HCEC 1CT (cell line): ENCODE results near the gene TMEM18.

ENCODE experiments used
- DNase-seq: peaks from one replicate; pipeline ENCODE4 v3.0.0-alpha.2; 2017

The TMEM18 gene

GRCh38 chr2:671787-672605 lies 5.2 kb downstream of the TMEM18 start:
- DNase-seq = no peak

- no peak for DNase-seq
Measured at GRCh38 chr2:671072-671471, 6.1 kb downstream of the TMEM18 start.

GRCh38 chr2:670637-671036 lies 6.6 kb downstream of the TMEM18 start:
- no peak for DNase-seq

DNA sequence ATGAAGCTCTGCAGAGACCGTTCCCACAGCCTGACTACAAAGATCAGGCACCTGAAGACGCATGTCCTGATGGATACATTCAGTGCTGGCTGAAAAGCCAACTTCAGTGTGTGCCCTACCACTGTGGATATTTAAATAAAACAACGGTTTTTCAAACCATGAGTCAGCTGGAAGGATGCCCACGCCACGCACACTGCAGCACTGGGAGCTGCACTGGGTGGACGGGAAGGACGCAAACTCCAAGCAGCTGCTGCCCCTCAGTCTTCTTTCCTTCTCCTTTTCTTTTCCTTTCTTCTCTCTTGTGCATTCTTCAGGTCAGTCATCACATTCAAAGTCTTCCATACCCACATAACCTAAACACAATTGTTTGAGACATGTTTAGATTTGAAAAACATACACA lies 7.9 kb downstream of the TMEM18 start:
- DNase-seq = peak; percentile 34

DNA sequence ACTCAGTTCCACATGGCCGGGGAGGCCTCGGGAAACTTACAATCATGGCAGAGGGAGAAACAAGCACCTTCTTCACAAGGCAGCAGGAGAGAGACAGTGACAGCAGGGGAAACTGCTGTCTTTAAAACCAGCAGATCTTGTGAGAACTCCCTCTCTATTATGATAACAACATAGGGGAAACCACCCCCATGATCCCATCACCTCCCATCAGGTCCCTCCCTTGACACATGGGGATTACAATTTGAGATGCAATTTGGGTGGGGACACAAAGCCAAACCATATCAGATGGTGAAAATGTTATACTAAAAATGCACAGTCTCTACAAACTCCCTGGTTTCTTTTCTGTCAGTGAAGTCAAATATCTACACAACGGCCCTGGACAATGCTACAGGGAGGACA lies 9.2 kb downstream of the TMEM18 start:
- DNase-seq = no peak

- DNase-seq = peak; percentile 81
Measured at GRCh38 chr2:667332-667999, 9.7 kb downstream of the TMEM18 start.

GRCh38 chr2:666441-666840 lies 10.8 kb downstream of the TMEM18 start:
- no peak for DNase-seq

DNA sequence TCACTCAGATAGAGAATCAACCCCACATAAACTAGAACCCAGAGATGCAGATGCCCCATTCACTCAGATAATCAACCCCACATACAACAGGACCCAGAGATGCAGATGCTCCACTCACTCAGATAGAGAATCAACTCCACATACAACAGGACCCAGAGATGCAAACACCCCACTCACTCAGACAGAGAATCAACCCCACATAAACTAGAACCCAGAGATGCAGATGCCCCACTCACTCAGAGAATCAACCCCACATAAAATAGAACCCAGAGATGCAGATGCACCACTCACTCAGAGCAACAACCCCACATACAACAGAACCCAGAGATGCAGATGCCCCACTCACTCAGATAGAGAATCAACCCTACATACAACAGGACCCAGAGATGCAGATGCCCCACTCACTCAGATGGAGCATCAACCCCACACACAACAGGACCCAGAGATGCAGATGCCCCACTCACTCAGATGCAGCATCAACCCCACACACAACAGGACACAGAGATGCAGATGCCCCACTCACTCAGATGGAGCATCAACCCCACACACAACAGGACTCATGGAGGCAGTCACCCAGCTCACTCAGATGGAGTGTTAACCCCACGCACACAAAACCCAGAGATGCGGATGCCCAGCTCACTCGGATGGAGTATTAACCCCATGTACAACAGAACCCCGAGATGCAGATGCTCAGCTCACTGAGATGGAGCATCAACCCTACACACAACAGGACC lies 11.7 kb downstream of the TMEM18 start:
- DNase-seq = no peak

DNA sequence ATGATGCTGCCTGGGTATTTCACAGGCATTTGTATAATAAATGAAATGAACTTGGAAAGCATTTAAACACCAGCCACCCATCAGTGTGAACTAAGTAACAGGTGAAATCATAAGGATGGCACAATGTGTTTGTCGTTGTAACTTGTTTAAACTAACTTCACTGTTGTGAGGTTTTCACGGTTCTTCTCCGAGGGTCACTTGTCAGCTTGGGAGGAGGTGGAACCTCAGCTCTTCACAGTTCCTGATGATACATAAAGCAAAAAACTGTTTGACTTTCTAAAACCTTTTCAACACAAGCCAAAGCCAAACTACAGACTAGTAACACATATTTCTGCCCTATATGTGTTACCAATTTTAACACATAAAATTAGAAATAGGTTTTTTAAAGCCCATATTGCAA lies 13.1 kb downstream of the TMEM18 start:
- DNase-seq = no peak

DNA sequence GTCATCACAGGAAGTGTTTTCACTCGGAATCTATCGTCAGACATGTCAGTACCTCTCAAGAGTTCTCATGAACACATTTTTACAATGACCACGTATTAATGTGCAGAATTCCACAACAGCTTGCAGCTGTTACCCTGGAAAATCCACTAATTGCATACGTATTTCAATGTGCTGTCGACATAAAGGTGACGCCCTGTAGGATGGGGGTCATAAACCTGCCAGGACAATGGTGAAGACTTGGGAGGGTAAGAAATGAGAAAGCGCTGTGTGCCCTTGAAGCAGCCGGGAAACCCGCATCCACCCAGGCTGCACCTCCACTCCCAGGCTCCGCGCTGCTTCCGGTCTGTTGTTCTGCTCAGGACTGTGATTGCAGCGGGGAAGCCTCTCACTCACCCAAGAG lies 14.0 kb downstream of the TMEM18 start:
- no peak for DNase-seq

DNA sequence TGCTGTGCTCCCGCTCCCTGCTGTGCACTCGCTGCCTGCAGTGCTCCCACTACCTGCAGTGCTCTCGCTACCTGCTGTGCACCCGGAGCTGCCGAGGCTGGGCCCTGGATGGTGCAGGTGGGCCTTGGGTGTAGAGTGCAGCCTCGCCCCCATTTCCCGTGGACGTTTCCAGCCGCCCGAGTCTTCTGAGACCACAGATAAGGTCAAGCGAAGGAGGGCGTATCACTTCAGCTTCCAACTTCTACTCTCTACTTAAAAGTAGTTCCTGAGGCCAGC lies 15.9 kb downstream of the TMEM18 start:
- no peak for DNase-seq

DNA sequence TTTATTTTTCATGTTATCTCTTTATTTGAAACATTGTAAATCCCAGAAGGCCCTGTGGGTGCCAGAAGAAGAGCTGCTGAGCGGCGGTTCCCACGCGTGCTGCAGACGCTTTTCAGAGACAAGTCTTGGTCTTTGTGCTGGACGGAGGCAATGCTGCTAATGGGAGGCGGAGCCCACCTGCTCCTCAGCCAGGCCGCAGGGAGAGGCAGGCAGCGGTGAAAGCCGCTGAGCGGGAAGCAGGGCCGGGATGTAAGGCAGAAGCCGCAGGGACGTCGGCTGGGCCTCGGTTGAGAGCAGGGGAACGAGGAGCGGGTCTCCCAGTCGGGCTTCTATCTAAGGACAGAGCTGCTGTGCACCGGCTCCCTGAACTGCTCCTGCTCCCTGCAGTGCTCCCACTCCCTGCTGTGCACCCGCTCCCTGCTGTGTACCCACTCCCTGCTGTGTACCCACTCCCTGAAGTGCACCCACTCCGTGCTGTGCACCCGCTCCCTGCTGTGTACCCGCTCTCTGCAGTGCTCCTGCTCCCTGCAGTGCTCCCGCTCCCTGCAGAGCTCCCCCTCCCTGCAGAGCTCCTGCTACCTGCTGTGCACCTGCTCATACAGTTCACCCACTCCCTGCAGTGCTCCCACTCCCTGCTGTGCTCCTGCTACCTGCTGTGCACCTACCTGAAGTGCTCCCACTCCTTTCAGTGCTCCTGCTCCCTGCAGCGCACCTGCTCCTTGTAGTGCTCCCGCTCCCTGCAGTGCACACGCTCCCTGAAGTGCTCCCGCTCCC lies 16.4 kb downstream of the TMEM18 start:
- no peak for DNase-seq

DNA sequence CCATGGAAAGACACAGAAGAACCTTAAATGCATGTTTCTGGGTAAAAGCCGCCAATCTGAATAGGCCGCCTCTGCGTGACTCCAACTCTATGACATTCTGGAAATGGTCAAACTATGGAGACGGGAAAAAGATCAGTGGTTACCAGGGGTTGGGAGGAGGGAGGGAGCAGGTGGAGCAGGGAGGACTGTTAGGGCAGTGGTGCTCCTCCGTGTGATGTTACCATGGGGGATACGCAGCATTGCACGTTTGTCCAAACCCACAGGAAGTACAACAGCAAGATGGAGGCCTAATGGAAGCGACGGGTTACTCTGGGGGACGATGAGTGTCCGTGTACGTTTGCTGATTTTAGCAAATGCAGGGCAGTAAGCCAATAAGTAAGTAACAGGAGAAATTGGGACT lies 17.2 kb downstream of the TMEM18 start:
- no peak for DNase-seq

- DNase-seq = no peak
Measured at GRCh38 chr2:658426-658825, 18.8 kb downstream of the TMEM18 start.

- DNase-seq = no peak
Measured at GRCh38 chr2:657766-658165, 19.4 kb downstream of the TMEM18 start.

GRCh38 chr2:656676-657075 lies 20.5 kb downstream of the TMEM18 start:
- no peak for DNase-seq

GRCh38 chr2:655626-656025 lies 21.6 kb downstream of the TMEM18 start:
- DNase-seq = no peak

GRCh38 chr2:654896-655295 lies 22.3 kb downstream of the TMEM18 start:
- no peak for DNase-seq

GRCh38 chr2:653645-654425 lies 23.4 kb downstream of the TMEM18 start:
- no peak for DNase-seq

- no peak for DNase-seq
Measured at GRCh38 chr2:652881-653480, 24.2 kb downstream of the TMEM18 start.

DNA sequence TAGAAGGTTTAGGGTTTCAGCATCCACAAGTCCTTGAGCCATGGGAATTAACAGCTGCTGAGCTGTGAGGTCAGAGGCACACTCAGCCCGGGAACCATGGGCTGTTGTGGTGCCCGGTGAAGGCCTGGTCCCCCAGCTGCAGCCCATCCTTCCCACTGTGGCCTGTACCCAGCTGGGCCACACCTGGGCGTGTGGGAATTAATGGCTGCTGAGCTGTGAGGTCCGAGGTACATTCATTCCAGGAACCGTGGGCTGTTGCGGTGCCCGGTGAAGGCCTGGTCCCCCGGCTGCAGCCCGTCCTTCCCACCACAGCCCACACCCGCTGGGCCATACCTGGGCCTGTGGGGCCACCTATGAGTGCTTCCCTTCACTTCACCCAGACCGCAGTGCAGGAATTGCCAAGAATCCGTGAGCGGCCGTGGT lies 25.2 kb downstream of the TMEM18 start:
- DNase-seq = no peak
